Bronchial epithelial cell (primary cell): ENCODE results near the gene NUMBL. TPM values are rescaled to one million over a fixed set of nuclear protein-coding genes. Genes with fewer than 3 reads are reported as not detected.

Experiments used
- DNase-seq: peaks from one replicate; pipeline ENCODE4 v3.0.0-alpha.2; 2010; ENCODE audit warnings: low read depth
- FAIRE-seq: peaks from 2 replicates; lab custom pipeline; 2011; peaks lifted over from hg19 to GRCh38; lab: Jason Lieb, UNC
- H3K27me3 ChIP-seq: 2 replicates; pipeline ENCODE4 v1.5.1; 2011; ENCODE audit warnings: low read length; ENCODE audit not compliant: control insufficient read depth, insufficient read depth
- H3K36me3 ChIP-seq: 2 replicates; pipeline ENCODE4 v1.5.1; 2011; ENCODE audit warnings: low read length; ENCODE audit not compliant: control insufficient read depth, insufficient read depth
- H3K4me3 ChIP-seq: 2 replicates; pipeline ENCODE4 v1.5.1; 2011; ENCODE audit warnings: mild to moderate bottlenecking, low read depth, low read length, control low read depth
- total RNA-seq: library from RNA; depleted of rRNA; stranded (reverse); fragments of >200 nt; gene quantifications from 2 replicates; pipeline ENCODE4 v1.2.1, GENCODE V29; 2014
- TF ChIP-seq, protein P1 (sequence below): IDR thresholded peaks from 2 replicates; pipeline ENCODE4 v1.5.1; 2011; ENCODE audit warnings: mild to moderate bottlenecking, moderate library complexity, low read length, control low read depth, inconsistent platforms; ENCODE audit not compliant: insufficient read depth, severe bottlenecking

Gene NUMBL
- total RNA-seq, 1 donor from 2014 or later, result 8.4 TPM

DNA sequence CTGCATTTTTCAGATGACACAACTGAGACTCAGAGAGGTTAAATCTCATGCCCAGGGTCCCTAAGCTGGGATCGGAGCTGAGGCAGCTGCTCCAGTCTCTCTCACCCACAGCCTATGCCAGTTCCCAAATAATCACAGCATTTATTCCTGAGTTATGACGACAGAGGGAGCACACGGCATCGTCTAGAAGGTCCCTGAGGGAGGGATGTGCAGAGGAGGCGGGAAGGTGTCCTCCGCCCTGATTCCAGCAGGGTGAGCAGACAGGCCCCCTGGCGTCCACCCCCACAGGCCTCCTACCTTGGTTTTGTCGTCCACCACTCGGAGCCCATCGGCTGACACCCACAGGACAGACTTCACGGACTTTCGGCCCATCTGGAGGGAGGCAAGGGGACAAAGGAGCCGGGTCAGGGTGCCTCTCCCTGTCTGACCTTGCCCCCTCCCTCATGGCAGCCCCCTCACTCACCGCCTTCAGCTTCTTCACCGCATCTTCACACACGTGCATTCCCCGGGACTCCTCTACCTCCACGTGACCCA lies 8.0 kb downstream of the NUMBL start:
- TF ChIP-seq, protein P1, sequence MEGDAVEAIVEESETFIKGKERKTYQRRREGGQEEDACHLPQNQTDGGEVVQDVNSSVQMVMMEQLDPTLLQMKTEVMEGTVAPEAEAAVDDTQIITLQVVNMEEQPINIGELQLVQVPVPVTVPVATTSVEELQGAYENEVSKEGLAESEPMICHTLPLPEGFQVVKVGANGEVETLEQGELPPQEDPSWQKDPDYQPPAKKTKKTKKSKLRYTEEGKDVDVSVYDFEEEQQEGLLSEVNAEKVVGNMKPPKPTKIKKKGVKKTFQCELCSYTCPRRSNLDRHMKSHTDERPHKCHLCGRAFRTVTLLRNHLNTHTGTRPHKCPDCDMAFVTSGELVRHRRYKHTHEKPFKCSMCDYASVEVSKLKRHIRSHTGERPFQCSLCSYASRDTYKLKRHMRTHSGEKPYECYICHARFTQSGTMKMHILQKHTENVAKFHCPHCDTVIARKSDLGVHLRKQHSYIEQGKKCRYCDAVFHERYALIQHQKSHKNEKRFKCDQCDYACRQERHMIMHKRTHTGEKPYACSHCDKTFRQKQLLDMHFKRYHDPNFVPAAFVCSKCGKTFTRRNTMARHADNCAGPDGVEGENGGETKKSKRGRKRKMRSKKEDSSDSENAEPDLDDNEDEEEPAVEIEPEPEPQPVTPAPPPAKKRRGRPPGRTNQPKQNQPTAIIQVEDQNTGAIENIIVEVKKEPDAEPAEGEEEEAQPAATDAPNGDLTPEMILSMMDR, result no peak
- DNase-seq, result no peak
- Histone ChIP-seq H3K4me3 (no peak overlapping the region), H3K36me3 (peaks cover 24% of the 10 kb centered on the region), H3K27me3 (no peaks in the 10 kb centered on the region)
- no peak for FAIRE-seq

DNA sequence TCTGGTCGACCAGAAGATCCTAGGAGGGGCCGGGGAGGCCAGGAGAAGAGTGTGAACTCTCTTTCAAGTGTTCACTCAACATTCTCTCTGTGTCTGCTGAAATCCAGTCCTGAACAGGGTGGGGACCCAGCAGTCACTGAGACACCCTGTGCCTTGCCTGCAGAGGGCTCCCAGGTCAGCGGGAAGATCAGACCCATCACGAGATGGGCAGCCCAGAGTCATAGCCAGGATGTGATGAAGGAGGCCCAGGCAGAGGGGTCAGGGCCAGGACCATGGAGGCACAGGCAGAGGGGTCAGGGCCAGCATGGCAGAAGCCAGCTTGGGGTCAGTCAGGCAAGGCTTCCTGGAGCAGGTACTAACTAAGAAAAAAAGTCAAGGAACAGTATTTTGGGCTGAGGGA lies 9.4 kb downstream of the NUMBL start:
- DNase-seq (no peak), FAIRE-seq (no peak)
- Histone ChIP-seq H3K36me3 (peaks cover 27% of the 10 kb centered on the region), H3K27me3 (no peaks in the 10 kb centered on the region), H3K4me3 (no peak overlapping the region)
- TF ChIP-seq, protein P1, result no peak

DNA sequence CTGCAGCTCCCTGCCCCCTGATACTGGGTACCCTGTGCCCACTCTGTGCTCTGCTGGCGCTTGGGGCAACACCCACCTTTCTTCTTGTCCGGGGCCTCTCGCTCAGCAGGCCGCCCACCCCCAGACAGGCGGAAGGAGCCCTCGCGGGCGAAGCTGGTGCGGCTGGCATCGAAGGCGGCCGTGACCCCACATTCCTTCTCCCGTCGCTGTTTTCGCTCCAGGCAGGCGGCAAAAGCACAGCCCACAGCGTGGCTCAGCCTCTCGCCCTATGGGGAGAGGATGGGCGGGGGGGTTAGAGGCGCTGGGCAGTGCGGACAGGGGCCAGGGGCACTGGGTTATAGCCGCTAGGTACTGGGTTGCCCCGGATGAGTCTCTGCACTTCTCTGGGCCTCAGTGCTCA lies 13.3 kb downstream of the NUMBL start:
- H3K36me3 ChIP-seq, result peaks cover 36% of the 10 kb centered on the region
- DNase-seq (no peak), FAIRE-seq (no peak)
- no peak overlapping the region for H3K4me3 ChIP-seq
- no peaks in the 10 kb centered on the region for H3K27me3 ChIP-seq
- TF ChIP-seq, protein P1, result no peak

DNA sequence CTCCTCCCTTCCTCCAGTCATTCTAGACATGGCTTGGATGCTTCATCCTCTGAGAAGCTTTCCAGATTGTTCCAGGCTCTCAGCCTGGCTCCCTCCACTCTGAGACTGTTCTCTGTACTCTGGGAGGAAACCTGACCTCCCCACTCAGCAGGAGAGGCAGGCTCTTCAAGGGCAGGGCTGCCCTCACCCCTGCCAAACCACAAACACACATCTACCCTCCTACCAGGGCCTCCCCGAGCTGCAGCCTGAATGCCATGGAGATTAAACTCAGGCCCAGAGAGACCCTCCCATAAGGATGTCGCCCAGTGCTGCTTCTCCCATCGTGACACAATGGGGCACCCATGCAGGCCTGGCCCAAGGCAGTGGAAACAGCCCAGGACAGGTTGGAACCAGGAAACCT lies 16.2 kb downstream of the NUMBL start:
- DNase-seq (no peak), FAIRE-seq (no peak)
- TF ChIP-seq, protein P1, result no peak
- Histone ChIP-seq H3K4me3 (no peak overlapping the region), H3K27me3 (no peaks in the 10 kb centered on the region), H3K36me3 (peaks cover 48% of the 10 kb centered on the region)

DNA sequence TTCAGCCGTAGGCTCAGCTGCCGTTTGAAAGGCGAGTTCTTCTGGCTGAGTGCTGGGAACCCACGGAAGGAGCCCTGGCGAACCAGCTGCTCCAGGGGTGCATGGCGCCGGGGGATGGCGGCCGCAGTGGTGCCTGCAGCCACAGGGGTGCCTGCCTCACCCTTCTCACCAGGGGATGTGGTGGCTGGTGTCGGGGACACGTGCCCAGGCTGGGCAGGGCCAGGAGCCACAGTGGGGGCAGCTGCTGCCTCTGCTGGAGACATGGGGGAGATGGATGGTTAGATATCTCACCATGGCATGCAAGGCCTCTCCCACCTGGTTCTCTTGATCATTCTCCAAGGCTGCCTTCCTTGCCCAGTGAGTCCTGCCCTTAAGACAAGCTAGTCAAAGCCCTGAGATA lies 17.1 kb downstream of the NUMBL start:
- FAIRE-seq (no peak), DNase-seq (no peak)
- peaks cover 50% of the 10 kb centered on the region for H3K36me3 ChIP-seq
- H3K27me3 ChIP-seq, result no peaks in the 10 kb centered on the region
- H3K4me3 ChIP-seq, result no peak overlapping the region
- TF ChIP-seq, protein P1, result no peak
